ENCODE data around the gene CPLX1.

The CPLX1 gene

GRCh38 chr4:832108-832507 is 6.2 kb upstream of the CPLX1 start:
- no peak for DNase-seq

DNA sequence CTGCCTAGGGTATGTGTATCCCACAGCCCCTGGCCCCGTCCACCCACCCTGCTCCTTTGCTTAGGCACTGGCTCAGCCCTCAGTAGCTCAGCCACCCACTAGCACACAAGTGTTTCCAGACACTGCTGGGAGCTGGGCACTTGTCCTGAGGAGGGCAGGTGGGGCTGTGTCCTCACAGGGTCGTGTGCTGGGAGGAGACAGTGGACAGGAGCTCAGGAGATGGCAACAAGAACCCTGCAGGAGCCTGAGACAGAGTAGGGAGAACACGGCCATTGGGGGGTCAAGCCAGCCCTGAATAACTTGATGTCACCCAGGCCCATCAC is 5.5 kb upstream of the CPLX1 start:
- DNase-seq, result no peak

DNA sequence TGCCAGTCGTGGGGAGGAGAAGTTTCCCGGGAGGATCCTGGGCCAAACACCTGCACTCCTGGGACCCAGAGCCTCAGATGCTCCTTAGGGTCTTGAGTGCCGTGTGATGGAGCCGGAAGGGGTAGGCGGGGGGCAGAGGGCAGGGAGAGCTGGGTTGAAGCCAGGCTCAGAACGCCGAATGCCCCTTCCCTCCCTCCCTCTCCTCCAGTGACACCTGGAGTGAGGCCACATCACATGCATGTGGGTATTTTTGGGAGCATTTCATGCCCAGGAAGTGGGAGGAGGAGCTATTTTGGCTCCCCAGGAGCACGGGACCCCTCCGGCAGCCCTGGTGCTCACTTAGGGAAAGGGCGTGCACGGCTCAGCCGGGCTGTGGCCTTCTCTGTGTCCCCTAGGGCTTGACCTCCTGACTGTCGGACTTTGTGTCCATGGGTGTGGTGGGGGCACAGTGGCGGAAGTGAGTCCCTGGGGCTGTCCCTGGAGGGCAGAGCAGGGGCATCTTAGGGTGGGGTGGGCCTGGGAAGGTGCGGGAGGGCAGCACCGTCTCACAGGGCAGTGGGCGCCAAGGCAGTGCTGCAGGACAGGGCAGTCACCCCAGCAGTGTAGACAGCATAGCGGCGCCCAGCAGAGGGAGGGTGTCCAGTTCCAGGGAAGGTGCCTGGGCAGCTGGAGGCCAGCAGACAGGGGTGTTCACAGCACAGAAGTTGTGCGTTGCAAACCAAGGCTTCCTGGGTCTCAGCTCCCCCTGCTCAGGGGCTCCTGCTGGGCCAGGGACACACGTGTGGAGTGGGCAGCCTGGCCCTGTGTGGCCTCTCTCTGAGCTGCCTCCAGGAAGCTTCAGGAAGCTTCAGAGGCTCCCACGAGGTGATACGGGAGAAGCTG is 4.9 kb upstream of the CPLX1 start:
- DNase-seq, result no peak

DNA sequence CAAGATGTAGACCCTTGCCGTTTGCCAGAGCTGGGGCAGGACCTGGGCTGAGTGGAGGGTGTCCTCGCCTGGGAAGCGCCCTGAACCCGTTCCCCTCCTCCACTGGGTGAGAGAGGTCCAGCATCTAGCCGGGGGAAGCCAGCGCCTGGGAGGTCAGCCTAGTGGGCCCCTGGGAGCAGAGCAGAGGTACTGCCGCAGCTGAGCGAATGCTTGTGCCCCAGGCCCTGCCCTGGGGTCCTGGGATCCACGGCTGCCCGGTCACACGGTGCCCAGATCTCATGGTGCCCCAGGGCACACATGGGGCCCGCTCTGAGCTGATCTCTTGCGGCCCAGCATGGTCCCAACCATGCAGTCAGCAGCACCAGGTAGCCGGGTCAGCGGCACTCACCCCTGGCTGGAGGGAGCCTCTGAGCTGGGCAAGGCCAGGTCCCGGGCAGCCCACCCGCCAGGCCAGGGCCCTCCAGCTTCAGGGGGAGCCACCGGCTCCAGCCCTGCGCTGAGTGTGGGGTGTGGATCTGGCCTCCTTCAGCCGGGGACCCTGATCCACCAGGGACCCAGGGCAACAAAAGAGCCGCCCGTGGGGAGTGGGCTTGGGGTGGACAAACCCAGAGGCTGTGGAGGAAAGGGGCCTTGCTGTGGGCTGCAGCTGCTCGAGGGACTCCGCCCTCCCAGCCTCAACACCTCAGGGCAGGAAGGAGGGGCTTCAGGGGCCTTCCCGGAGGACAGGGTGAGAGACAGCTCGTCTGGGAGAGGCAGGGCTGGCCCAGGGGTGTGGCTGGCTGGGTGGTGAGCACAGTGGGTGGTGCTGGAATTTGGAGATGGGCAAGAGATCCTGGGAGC is 4.1 kb upstream of the CPLX1 start:
- no peak for DNase-seq

GRCh38 chr4:829291-829690 is 3.4 kb upstream of the CPLX1 start:
- no peak for DNase-seq

- DNase-seq, result no peak
These were observed 2.8 kb upstream of the CPLX1 start for GRCh38 chr4:828641-829271.

DNA sequence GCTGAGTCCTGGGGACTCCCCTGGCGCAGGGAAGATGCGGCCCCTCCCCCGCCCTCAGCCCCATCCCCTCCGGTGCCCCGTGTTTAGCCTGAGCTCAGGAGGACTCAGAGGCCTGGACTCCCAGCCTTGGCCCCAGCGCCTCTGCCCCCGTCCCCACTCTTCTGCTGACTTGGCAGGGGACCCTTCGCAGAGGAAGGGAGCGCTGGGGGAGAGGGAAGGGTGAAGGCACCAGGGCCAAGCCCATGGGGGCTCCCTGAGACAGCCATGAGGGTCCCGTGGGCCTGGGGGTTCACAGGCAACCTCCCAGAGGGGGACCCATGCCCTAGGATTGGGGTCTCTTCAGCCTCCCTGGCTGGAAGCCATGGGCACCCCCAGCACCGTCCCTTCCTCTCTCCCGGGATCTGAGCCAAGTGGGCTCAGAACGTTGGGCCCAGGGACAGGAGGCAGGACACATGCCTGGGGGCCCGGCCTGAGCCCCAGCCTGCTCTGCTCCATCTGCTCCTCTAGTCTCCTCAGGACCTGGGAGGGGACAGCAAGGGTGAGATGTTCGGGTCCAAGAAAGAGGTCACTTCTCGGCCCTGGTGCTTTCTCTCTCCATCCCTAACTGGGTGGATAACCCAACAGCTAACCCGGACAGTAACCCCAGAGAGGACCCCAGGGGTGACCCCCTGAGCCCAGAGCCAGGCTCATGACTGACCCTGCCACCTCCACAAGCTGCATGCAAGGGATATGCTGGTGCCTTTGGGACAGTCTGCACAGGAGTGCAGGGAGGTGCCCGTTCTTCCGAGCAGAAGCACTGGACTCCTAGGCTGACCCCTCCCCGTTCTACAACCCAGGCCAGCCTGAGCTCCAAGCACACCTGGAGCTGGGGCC is 1.5 kb upstream of the CPLX1 start:
- DNase-seq, result no peak

DNA sequence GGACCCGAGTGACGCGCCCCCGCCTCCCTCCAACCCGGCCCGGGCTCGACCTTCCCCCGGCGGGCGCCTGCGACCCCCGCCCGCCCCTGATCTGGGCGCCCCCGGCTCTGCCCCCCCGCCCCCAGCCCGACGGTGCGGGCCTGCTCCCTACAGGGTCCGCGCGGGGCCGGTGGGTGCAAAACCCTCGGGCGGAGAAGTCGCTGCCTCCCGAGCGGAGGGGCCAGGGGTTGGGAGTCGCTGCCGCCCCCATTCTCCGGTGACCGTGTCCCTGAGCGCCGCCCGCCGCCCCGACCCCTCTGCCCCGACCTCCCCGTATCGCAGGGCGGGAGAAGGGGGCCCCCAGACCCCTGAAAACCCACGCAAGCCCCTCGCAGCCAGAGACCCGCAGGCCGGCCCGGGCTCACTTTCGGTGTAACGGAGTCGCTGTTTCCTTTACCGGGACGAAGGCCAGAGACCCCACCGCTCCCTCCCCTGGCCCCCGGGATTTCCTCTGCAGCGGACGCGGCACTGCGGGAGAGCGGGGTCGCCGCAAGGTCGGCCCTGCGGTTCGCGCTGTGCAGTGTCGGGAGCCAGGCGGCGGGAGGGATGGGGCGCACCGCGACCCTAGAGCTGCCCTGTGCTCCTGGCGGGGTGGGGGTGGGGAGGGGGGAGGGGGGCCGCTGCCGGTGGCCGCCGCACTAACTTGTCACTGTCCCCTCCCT is 729 bp upstream of the CPLX1 start:
- DNase-seq, result no peak

GRCh38 chr4:825063-825970 is 612 bp downstream of the CPLX1 start:
- no peak for DNase-seq

- no peak for DNase-seq
These were observed 1.4 kb downstream of the CPLX1 start for GRCh38 chr4:824461-825062.

- DNase-seq, result no peak
These were observed 2.0 kb downstream of the CPLX1 start for GRCh38 chr4:823761-824460.

DNA sequence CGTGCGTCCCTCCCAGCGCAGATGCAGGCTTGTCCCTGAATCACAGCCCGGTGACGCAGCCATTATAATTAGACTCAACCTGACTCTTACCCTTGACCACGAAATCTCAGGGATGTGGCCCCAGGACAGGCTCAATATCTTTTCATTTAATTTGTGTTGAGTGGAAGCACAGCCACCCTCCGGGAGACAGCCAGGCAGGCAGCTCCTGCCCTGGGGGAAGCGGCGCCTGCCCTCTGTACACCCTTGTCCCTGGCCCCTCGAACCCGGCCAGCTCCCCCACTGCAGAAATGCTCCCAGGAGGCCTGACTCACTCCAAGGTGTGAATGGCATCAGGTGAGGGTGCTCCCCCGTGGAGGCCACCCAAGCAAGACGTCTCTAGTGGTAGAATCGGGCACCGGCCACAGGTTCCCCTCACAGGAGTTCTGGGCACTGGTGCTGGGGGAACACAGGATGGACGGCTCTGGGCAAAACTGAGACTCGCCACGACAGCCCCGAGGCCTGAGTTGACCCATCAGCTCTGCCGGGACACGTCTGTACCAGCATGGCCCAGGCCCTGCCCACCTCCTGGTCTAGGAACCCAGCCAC is 2.7 kb downstream of the CPLX1 start:
- no peak for DNase-seq

- DNase-seq, result no peak
These were observed 3.4 kb downstream of the CPLX1 start for GRCh38 chr4:822361-823175.

GRCh38 chr4:821631-822030 is 4.3 kb downstream of the CPLX1 start:
- no peak for DNase-seq

GRCh38 chr4:821181-821591 is 4.7 kb downstream of the CPLX1 start:
- DNase-seq, result no peak

GRCh38 chr4:820230-821172 is 5.4 kb downstream of the CPLX1 start:
- no peak for DNase-seq

Data from NCI-H526 treated with DMSO at 0.1 percent for 48 hours (cell line).